ENCODE results near the gene IRAK1.
"Not testable (repeated sequence)": the region's sequence is repeated elsewhere in the genome, so short reads cannot be mapped to it uniquely, and the experiment has no call there.

The IRAK1 gene

GRCh38 chrX:154010330-154011087, 9.2 kb downstream of the IRAK1 start:
- intact Hi-C loops (cut with DNase I), result loop anchor here (10.0 kb wide), 1 partner anchor 84 kb away; the partner anchor contains the start of gene MECP2
- no peak for DNase-seq

DNA sequence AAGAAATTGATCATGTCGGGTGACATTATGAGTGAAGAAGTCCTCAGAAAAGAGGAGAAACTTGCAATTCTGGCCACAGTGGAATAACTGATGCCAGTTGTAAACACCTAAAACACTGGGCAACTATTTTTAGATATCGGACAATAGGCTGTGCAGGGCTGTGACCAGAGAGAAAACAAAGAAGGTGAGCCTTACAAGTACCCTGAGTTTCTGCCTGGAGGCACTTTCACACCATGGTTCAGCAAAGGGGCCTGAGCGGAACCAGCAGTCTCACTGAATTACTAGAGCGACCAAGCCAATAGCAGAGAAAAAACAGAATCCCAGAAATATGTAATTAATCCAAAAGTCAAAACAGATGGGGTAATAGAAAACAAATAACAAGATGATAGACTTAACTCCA, 11.2 kb downstream of the IRAK1 start:
- intact Hi-C loops (cut with DNase I), result no loop called here
- DNase-seq, result no peak

DNA sequence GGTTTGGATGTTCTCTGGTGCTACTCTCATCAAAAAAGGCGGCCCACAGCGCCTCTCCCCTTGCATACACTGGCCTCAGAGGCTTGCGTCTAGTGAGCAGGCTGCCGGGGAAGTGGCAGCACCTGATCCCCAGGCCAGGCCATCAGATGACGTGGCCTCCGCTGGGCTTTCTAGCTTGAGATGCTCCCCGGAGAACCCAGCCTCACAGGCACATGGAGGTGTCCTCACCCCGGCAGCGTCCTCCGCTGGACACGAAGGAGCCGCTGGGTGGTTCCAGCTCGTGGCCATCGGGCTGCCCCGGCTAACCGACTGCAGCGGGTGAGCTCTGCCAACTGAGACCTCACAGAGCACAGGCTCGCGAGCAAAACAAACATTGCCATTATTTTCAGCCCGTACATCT, 12.8 kb downstream of the IRAK1 start:
- intact Hi-C loops (cut with DNase I), result no loop called here
- peak in 1 of 42 donors; percentile 38 for DNase-seq

GRCh38 chrX:154004315-154004714, 15.4 kb downstream of the IRAK1 start:
- intact Hi-C loops (cut with DNase I), result no loop called here
- DNase-seq, result no peak

GRCh38 chrX:154002215-154002719, 17.4 kb downstream of the IRAK1 start:
- intact Hi-C loops (cut with DNase I), result no loop called here
- peak in 27 of 42 donors; percentile 13 to 78 (median 44) for DNase-seq

GRCh38 chrX:154000051-154000450, 19.7 kb downstream of the IRAK1 start:
- intact Hi-C loops (cut with DNase I), result no loop called here

GRCh38 chrX:153999359-154000037, 20.2 kb downstream of the IRAK1 start:
- intact Hi-C loops (cut with DNase I), result no loop called here
- DNase-seq, result no peak

More at GRCh38 chrX:154000051-154000450, 19.7 kb downstream of the IRAK1 start:
- no peak for DNase-seq

DNA sequence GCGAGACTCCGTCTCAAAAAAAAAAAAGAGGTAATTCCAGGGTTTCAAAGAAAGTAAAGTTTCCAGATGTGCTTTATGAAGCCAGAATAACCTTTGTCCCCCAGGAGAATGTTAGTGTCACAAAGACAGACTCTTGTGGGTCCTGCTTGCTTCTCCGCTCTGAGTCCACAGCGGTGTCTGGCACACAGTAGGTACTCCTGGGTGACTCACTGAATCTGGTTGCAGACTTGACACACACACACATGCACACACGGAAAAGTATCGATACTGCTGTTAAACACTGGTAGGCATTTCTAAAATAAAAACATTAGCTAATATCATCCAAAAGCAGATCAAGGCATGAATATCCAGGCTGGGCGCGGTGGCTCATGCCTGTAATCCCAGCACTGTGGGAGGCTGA, 24.2 kb downstream of the IRAK1 start:
- intact Hi-C loops (cut with DNase I), result no loop called here
- no peak for DNase-seq

GRCh38 chrX:153994398-153994797, 25.3 kb downstream of the IRAK1 start:
- DNase-seq; intact Hi-C loops (cut with DNase I): not testable (repeated sequence)

- intact Hi-C loops (cut with DNase I), result no loop called here
- DNase-seq, result no peak
Observed at GRCh38 chrX:153993978-153994377, 25.7 kb downstream of the IRAK1 start.

GRCh38 chrX:153993079-153993478, 26.6 kb downstream of the IRAK1 start:
- intact Hi-C loops (cut with DNase I), result no loop called here
- DNase-seq, result no peak

- DNase-seq, result no peak
- intact Hi-C loops (cut with DNase I), result no loop called here
Observed at GRCh38 chrX:153992180-153992579, 27.5 kb downstream of the IRAK1 start.

DNA sequence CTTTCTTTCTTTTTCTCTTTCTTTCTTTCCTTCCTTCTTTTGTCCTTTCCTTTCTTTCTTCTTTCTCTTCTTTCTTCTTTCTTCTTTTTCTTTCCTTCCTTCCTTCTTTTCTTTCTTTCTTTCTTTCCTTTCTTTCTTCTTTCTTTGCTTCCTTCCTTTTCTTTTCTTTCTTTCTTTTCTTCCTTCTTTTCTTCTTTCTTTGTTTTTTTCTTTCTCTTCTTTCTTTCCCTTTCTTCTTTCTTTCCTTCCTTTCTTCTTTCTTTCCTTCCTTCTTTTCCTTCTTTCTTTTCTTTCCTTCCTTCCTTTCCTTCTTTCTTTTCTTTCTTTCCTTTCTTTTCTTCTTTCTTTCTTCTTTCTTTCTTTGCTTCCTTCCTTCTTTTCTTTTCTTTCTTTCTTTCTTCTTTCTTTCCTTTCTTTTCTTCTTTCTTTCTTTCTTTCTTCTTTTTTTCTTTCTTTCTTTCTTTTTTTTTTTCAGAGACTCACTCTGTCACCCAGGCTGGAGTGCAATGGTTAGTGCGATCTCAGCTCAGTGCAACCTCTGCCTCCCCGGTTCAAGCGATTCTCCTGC, 28.6 kb downstream of the IRAK1 start:
- no peak for DNase-seq
- intact Hi-C loops (cut with DNase I), result no loop called here

- intact Hi-C loops (cut with DNase I), result no loop called here
- no peak for DNase-seq
Observed at GRCh38 chrX:153989973-153990655, 29.6 kb downstream of the IRAK1 start.

GRCh38 chrX:153988493-153988892, 31.2 kb downstream of the IRAK1 start:
- intact Hi-C loops (cut with DNase I), result no loop called here
- no peak for DNase-seq

GRCh38 chrX:153984351-153985178, 35.1 kb downstream of the IRAK1 start:
- intact Hi-C loops (cut with DNase I), result no loop called here
- DNase-seq, result no peak

- intact Hi-C loops (cut with DNase I), result no loop called here
- DNase-seq, result no peak
Observed at GRCh38 chrX:153983321-153983801, 36.3 kb downstream of the IRAK1 start.

- DNase-seq, result peak in 13 of 42 donors; percentile 9 to 53 (median 38)
- intact Hi-C loops (cut with DNase I), result no loop called here
Observed at GRCh38 chrX:153981771-153982533, 37.8 kb downstream of the IRAK1 start.

Data from head of caudate nucleus (tissue), 42 donors.